Mesendoderm (in vitro differentiated cells): Measurements from ENCODE around the gene FCER1G.

Experiments used
- DNase-seq: peaks from one replicate; pipeline ENCODE4 v3.0.0; 2013
- H2AK5ac ChIP-seq: 2 replicates; pipeline ENCODE4 v1.6.1; 2013; ENCODE audit warnings: low read length, inconsistent platforms
- H2BK120ac ChIP-seq: 2 replicates; pipeline ENCODE4 v1.6.1; 2013; ENCODE audit warnings: low read depth, mild to moderate bottlenecking, low read length, moderate library complexity, mixed read lengths
- H2BK15ac ChIP-seq: replicated peaks from 2 replicates; pipeline ENCODE4 v1.6.1; 2013; ENCODE audit warnings: low read depth, mild to moderate bottlenecking, moderate library complexity
- H2BK5ac ChIP-seq: 2 replicates; pipeline ENCODE4 v1.6.1; 2013; ENCODE audit warnings: low read length, inconsistent platforms
- H3K18ac ChIP-seq: 2 replicates; pipeline ENCODE4 v1.6.1; 2013; ENCODE audit warnings: mild to moderate bottlenecking, low read length, mixed read lengths
- H3K23ac ChIP-seq: one replicate; pipeline ENCODE4 v1.6.1; 2013; ENCODE audit warnings: low read length
- H3K27ac ChIP-seq: 2 replicates; pipeline ENCODE4 v1.5.1; 2013; ENCODE audit warnings: low read depth, mild to moderate bottlenecking, inconsistent platforms, low read length, moderate library complexity
- H3K27me3 ChIP-seq: 2 replicates; pipeline ENCODE4 v1.6.1; 2013; ENCODE audit warnings: low read length, control low read depth, mild to moderate bottlenecking, inconsistent platforms; ENCODE audit not compliant: insufficient read depth, poor library complexity
- H3K36me3 ChIP-seq: 2 replicates; pipeline ENCODE4 v1.6.1; 2013; ENCODE audit warnings: low read length, inconsistent platforms; ENCODE audit not compliant: control insufficient read depth, insufficient read depth
- H3K4ac ChIP-seq: one replicate; pipeline ENCODE4 v1.6.1; 2013; ENCODE audit warnings: low read depth, mild to moderate bottlenecking, low read length, moderate library complexity
- H3K4me1 ChIP-seq: 2 replicates; pipeline ENCODE4 v1.6.1; 2013; ENCODE audit warnings: low read depth, low read length, inconsistent platforms; ENCODE audit not compliant: control insufficient read depth
- H3K4me2 ChIP-seq: 2 replicates; pipeline ENCODE4 v1.6.1; 2013; ENCODE audit warnings: low read length
- H3K4me3 ChIP-seq: 2 replicates; pipeline ENCODE4 v1.5.1; 2013; ENCODE audit warnings: mild to moderate bottlenecking, low read length
- H3K56ac ChIP-seq: one replicate; pipeline ENCODE4 v1.6.1; 2013; ENCODE audit warnings: low read length
- H3K79me1 ChIP-seq: 2 replicates; pipeline ENCODE4 v1.6.1; 2013; ENCODE audit warnings: low read length, inconsistent platforms
- H3K79me2 ChIP-seq: 2 replicates; pipeline ENCODE4 v1.6.1; 2013; ENCODE audit warnings: mild to moderate bottlenecking, low read length; ENCODE audit not compliant: control insufficient read depth, insufficient read depth
- H3K9ac ChIP-seq: 2 replicates; pipeline ENCODE4 v1.6.1; 2013; ENCODE audit warnings: low read length, inconsistent platforms
- H4K5ac ChIP-seq: one replicate; pipeline ENCODE4 v1.6.1; 2013; ENCODE audit warnings: low read length
- H4K8ac ChIP-seq: one replicate; pipeline ENCODE4 v1.6.1; 2013; ENCODE audit warnings: low read depth, mild to moderate bottlenecking, control low read depth, low read length, moderate library complexity
- WGBS: extraction: QIAGEN DNeasy Blood & Tissue Kit; methylation state at CpG from one replicate; pipeline ENCODE4 v1.1.7; 2013; ENCODE audit warnings: low lambda C conversion rate, missing lambda C conversion rate; ENCODE audit not compliant: insufficient coverage; ENCODE audit errors: extremely low coverage; 5-methylcytosine and 5-hydroxymethylcytosine counted together

FCER1G gene

GRCh38 chr1:161258439-161259344, 43.6 kb downstream of the FCER1G start, which contains the start of gene PCP4L1:
TSS of gene PCP4L1 (plus strand) at chr1:161258745. CDS start at chr1:161258975, 230 bp downstream.
- Histone ChIP-seq H3K4me1 (no peaks in the 10 kb centered on the region), H3K36me3 (no peaks in the 10 kb centered on the region), H2BK120ac (no peak within 1 kb of the TSS), H4K5ac (no peak within 1 kb of the TSS), H3K4me3 (peak within 1 kb of the TSS; percentile 48), H3K18ac (no peak within 1 kb of the TSS), H3K56ac (peak within 1 kb of the TSS; percentile 77), H3K79me2 (no peaks in the 10 kb centered on the region), H3K4ac (no peak within 1 kb of the TSS), H3K27me3 (peaks cover 16% of the 10 kb centered on the region), H3K4me2 (peak within 1 kb of the TSS; percentile 88), H2BK5ac (no peak within 1 kb of the TSS), H4K8ac (no peak within 1 kb of the TSS), H2AK5ac (no peak within 1 kb of the TSS), H3K79me1 (no peaks in the 10 kb centered on the region), H3K9ac (peak within 1 kb of the TSS; percentile 62), H3K27ac (no peak within 1 kb of the TSS), H3K23ac (no peak within 1 kb of the TSS), H2BK15ac (no peak within 1 kb of the TSS)
- no CpG with 5 or more reads among the region's 62 CpGs for WGBS
- peak; percentile 94 for DNase-seq

- no CpG with 5 or more reads among the region's 6 CpGs for WGBS
- H3K9ac ChIP-seq, result no peak overlapping the region
- H2AK5ac ChIP-seq, result no peak overlapping the region
- H3K27me3 ChIP-seq, result peaks cover 16% of the 10 kb centered on the region
- H3K56ac ChIP-seq, result no peak overlapping the region
- no peaks in the 10 kb centered on the region for H3K79me2 ChIP-seq
- no peak overlapping the region for H3K4ac ChIP-seq
- H3K18ac ChIP-seq, result no peak overlapping the region
- no peak overlapping the region for H3K4me3 ChIP-seq
- DNase-seq, result no peak
- H3K27ac ChIP-seq, result no peak overlapping the region
- no peak overlapping the region for H3K4me2 ChIP-seq
- no peak overlapping the region for H2BK120ac ChIP-seq
- no peak overlapping the region for H4K5ac ChIP-seq
- H3K79me1 ChIP-seq, result no peaks in the 10 kb centered on the region
- H3K23ac ChIP-seq, result no peak overlapping the region
- no peaks in the 10 kb centered on the region for H3K36me3 ChIP-seq
- H2BK15ac ChIP-seq, result no peak overlapping the region
- H3K4me1 ChIP-seq, result no peaks in the 10 kb centered on the region
- H2BK5ac ChIP-seq, result no peak overlapping the region
- H4K8ac ChIP-seq, result no peak overlapping the region
These were observed 44.2 kb downstream of the FCER1G start for GRCh38 chr1:161259345-161259702.

- Histone ChIP-seq H4K5ac (no peak overlapping the region), H3K27ac (no peak overlapping the region)
- WGBS, result no CpG with 5 or more reads among the region's 1 CpG
These were observed 44.7 kb downstream of the FCER1G start for GRCh38 chr1:161259765-161260164.

GRCh38 chr1:161260376-161261260, 45.5 kb downstream of the FCER1G start:
- WGBS, result no CpG with 5 or more reads among the region's 9 CpGs
- Histone ChIP-seq H4K8ac (no peak overlapping the region), H3K27me3 (peaks cover 16% of the 10 kb centered on the region), H3K56ac (no peak overlapping the region), H3K27ac (no peak overlapping the region), H3K23ac (no peak overlapping the region), H2BK5ac (no peak overlapping the region), H3K4ac (no peak overlapping the region), H3K4me2 (no peak overlapping the region), H2BK15ac (no peak overlapping the region), H4K5ac (no peak overlapping the region), H2AK5ac (no peak overlapping the region), H3K4me3 (no peak overlapping the region), H3K36me3 (no peaks in the 10 kb centered on the region), H3K79me2 (no peaks in the 10 kb centered on the region), H3K79me1 (no peaks in the 10 kb centered on the region), H3K4me1 (no peaks in the 10 kb centered on the region), H3K18ac (no peak overlapping the region), H3K9ac (no peak overlapping the region), H2BK120ac (no peak overlapping the region)
- no peak for DNase-seq

More at GRCh38 chr1:161259765-161260164, 44.7 kb downstream of the FCER1G start:
- H3K79me2 ChIP-seq, result no peaks in the 10 kb centered on the region
- no peak overlapping the region for H3K18ac ChIP-seq
- peaks cover 16% of the 10 kb centered on the region for H3K27me3 ChIP-seq
- no peak overlapping the region for H4K8ac ChIP-seq
- no peak overlapping the region for H3K56ac ChIP-seq
- H3K23ac ChIP-seq, result no peak overlapping the region
- no peak overlapping the region for H3K9ac ChIP-seq
- no peak overlapping the region for H3K4me2 ChIP-seq
- no peaks in the 10 kb centered on the region for H3K36me3 ChIP-seq
- H2AK5ac ChIP-seq, result no peak overlapping the region
- H3K4me1 ChIP-seq, result no peaks in the 10 kb centered on the region
- no peak overlapping the region for H2BK120ac ChIP-seq
- H2BK5ac ChIP-seq, result no peak overlapping the region
- H3K4me3 ChIP-seq, result no peak overlapping the region
- H2BK15ac ChIP-seq, result no peak overlapping the region
- H3K4ac ChIP-seq, result no peak overlapping the region
- no peak for DNase-seq
- H3K79me1 ChIP-seq, result no peaks in the 10 kb centered on the region

- H2BK120ac ChIP-seq, result no peak overlapping the region
- peaks cover 16% of the 10 kb centered on the region for H3K27me3 ChIP-seq
- H4K8ac ChIP-seq, result no peak overlapping the region
- no peak overlapping the region for H3K27ac ChIP-seq
- no peak overlapping the region for H3K56ac ChIP-seq
- no peak overlapping the region for H3K4me2 ChIP-seq
- H3K79me1 ChIP-seq, result no peaks in the 10 kb centered on the region
- no peak overlapping the region for H2BK15ac ChIP-seq
- no peak overlapping the region for H3K9ac ChIP-seq
- no peak overlapping the region for H3K18ac ChIP-seq
- H3K4me3 ChIP-seq, result no peak overlapping the region
- H3K4ac ChIP-seq, result no peak overlapping the region
- no peak for DNase-seq
- no peak overlapping the region for H2BK5ac ChIP-seq
- no CpG with 5 or more reads among the region's 12 CpGs for WGBS
- H3K36me3 ChIP-seq, result no peaks in the 10 kb centered on the region
- H3K4me1 ChIP-seq, result no peaks in the 10 kb centered on the region
- H2AK5ac ChIP-seq, result no peak overlapping the region
- H4K5ac ChIP-seq, result no peak overlapping the region
- H3K23ac ChIP-seq, result no peak overlapping the region
- H3K79me2 ChIP-seq, result no peaks in the 10 kb centered on the region
These were observed 46.5 kb downstream of the FCER1G start for GRCh38 chr1:161261261-161262235.
